GM23338 (cell line): ENCODE measurements around the gene OTOGL. TPM values are rescaled to one million over a fixed set of nuclear protein-coding genes. Genes with fewer than 3 reads are reported as not detected.

Experiments used
- ATAC-seq: fragments of 200-7000 bp; cut with Tn5 transposase; 3 replicates; pipeline ENCODE4 v1.9.1; 2020
- DNase-seq: peaks from one replicate; pipeline ENCODE4 v3.0.0-alpha.2; 2015; ENCODE audit warnings: low spot score
- H2AFZ ChIP-seq: fragments of 200-600 bp; sonication (generic); 2 replicates; pipeline ENCODE4 v1.8.0; 2016; ENCODE audit warnings: antibody characterized with exemption, mild to moderate bottlenecking, moderate library complexity
- H3F3A ChIP-seq: fragments of 200-600 bp; sonication (generic); replicated peaks from 2 replicates; pipeline ENCODE4 v1.8.0; 2017; ENCODE audit warnings: antibody characterized with exemption, mixed run types, low read depth
- H3K27ac ChIP-seq: fragments of 200-600 bp; sonication (generic); 2 replicates; pipeline ENCODE4 v1.6.1; 2016; ENCODE audit warnings: low read depth
- H3K27me3 ChIP-seq: fragments of 200-600 bp; sonication (generic); 2 replicates; pipeline ENCODE4 v1.8.0; 2016; ENCODE audit warnings: mild to moderate bottlenecking, mixed run types, moderate library complexity; ENCODE audit not compliant: insufficient read depth
- H3K36me3 ChIP-seq: fragments of 200-600 bp; sonication (generic); 2 replicates; pipeline ENCODE4 v1.8.0; 2016; ENCODE audit warnings: mild to moderate bottlenecking; ENCODE audit not compliant: insufficient read depth
- H3K4me1 ChIP-seq: fragments of 200-600 bp; sonication (generic); 2 replicates; pipeline ENCODE4 v1.8.0; 2016; ENCODE audit warnings: mild to moderate bottlenecking, moderate library complexity; ENCODE audit not compliant: insufficient read depth
- H3K4me2 ChIP-seq: fragments of 200-600 bp; sonication (generic); 2 replicates; pipeline ENCODE4 v1.7.1; 2017; ENCODE audit warnings: mixed run types
- H3K4me3 ChIP-seq: fragments of 200-600 bp; sonication (generic); 2 replicates; pipeline ENCODE4 v1.6.1; 2016; ENCODE audit warnings: mixed run types
- H3K79me2 ChIP-seq: fragments of 200-600 bp; sonication (generic); replicated peaks from 2 replicates; pipeline ENCODE4 v1.8.0; 2017; ENCODE audit warnings: mild to moderate bottlenecking; ENCODE audit not compliant: insufficient read depth
- H3K9me2 ChIP-seq: fragments of 200-600 bp; sonication (generic); 2 replicates; pipeline ENCODE4 v1.8.0; 2017; ENCODE audit not compliant: insufficient read depth
- H4K20me1 ChIP-seq: fragments of 200-600 bp; sonication (generic); replicated peaks from 2 replicates; pipeline ENCODE4 v1.8.0; 2017; ENCODE audit warnings: mild to moderate bottlenecking; ENCODE audit not compliant: insufficient read depth
- H3K27ac Mint-ChIP-seq: 2 replicates; pipeline ENCODE4 v1.8.0; 2020; ENCODE audit warnings: inconsistent platforms, mild to moderate bottlenecking, moderate library complexity, mixed read lengths
- H3K27me3 Mint-ChIP-seq: 3 replicates; pipeline ENCODE4 v1.8.0; 2022; ENCODE audit warnings: low read depth, mild to moderate bottlenecking, moderate library complexity, mixed read lengths, inconsistent platforms; ENCODE audit not compliant: insufficient read depth, poor library complexity
- H3K36me3 Mint-ChIP-seq: 3 replicates; pipeline ENCODE4 v1.8.0; 2021; ENCODE audit warnings: low read depth, mild to moderate bottlenecking, inconsistent platforms, moderate library complexity, mixed read lengths
- H3K4me1 Mint-ChIP-seq: 3 replicates; pipeline ENCODE4 v1.8.0; 2020; ENCODE audit warnings: mild to moderate bottlenecking, inconsistent platforms, mixed read lengths
- H3K4me3 Mint-ChIP-seq: 3 replicates; pipeline ENCODE4 v1.8.0; 2021; ENCODE audit warnings: moderate library complexity, mild to moderate bottlenecking, inconsistent platforms, mixed read lengths
- H3K9me3 Mint-ChIP-seq: 3 replicates; pipeline ENCODE4 v1.8.0; 2020; ENCODE audit warnings: moderate library complexity, mild to moderate bottlenecking, inconsistent platforms, mixed read lengths
- EZH2 ChIP-seq: fragments of 200-600 bp; sonication (generic); IDR thresholded peaks from one replicate; pipeline ENCODE4 v1.8.0; 2017; ENCODE audit warnings: antibody characterized with exemption, mild to moderate bottlenecking, low read depth; ENCODE audit not compliant: unreplicated experiment
- EZH2phosphoT487 ChIP-seq: fragments of 200-600 bp; sonication (generic); IDR thresholded peaks from one replicate; pipeline ENCODE4 v1.8.1; 2018; ENCODE audit warnings: antibody characterized with exemption; ENCODE audit not compliant: unreplicated experiment
- NANOG ChIP-seq: IDR thresholded peaks from 2 replicates; pipeline ENCODE4 v1.6.1; 2016; ENCODE audit warnings: antibody characterized with exemption, borderline replicate concordance
- STAT1 ChIP-seq: IDR thresholded peaks from one replicate; pipeline ENCODE4 v1.6.1; 2016; ENCODE audit warnings: antibody characterized with exemption; ENCODE audit not compliant: unreplicated experiment
- ZNF331 ChIP-seq: fragments of 250-450 bp; sonication (Bioruptor Pico); IDR thresholded peaks from 2 replicates; pipeline ENCODE4 v1.5.0; 2020; ENCODE audit warnings: low read depth, mild to moderate bottlenecking, moderate library complexity
- polyA plus RNA-seq: library from polyadenylated mRNA; unstranded; fragments of >200 nt; fragmentation: Nextera tagmentation; extraction: Ambion mirVana; gene quantifications from 2 replicates; pipeline ENCODE4 v1.2.1, GENCODE V29; 2016
- total RNA-seq: library from RNA; depleted of rRNA; stranded (reverse); fragments of >200 nt; shearing (Covaris generic); gene quantifications from 2 replicates; pipeline ENCODE4 v1.2.3, GENCODE V29; 2014
- TF ChIP-seq, protein P1 (sequence below): IDR thresholded peaks from one replicate; pipeline ENCODE4 v1.6.1; 2018; ENCODE audit warnings: antibody characterized with exemption; ENCODE audit not compliant: unreplicated experiment
- TF ChIP-seq, protein P2 (sequence below): IDR thresholded peaks from 2 replicates; pipeline ENCODE4 v1.6.1; 2016; ENCODE audit warnings: antibody characterized with exemption
- TF ChIP-seq, protein P3 (sequence below): fragments of 250-450 bp; sonication (Bioruptor Pico); IDR thresholded peaks from 2 replicates; pipeline ENCODE4 v1.5.0; 2020; ENCODE audit warnings: mild to moderate bottlenecking, moderate library complexity

OTOGL gene
- total and polyA plus RNA-seq, 2 experiments from 2014 or later = 0.36 to 0.66 TPM

DNA sequence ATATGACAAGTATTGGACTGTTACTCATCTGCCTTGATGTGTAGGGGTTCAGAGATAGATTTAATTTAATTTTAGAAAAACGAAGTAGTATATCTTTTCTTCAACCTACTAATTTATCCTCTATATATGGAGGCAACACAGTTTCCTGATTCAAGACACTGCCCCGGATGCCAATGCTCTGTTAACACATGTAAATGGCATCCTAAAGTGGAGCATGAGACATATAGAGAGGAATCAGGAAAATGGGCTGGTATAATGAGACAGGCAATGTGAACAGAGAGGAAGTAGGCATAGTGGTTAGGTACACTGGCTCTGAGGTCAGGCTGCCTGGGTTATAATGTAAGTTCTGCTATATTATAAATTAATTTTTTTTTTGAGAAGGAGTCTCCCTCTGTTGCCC, 85.6 kb downstream of the OTOGL start (continued):
- TF ChIP-seq, protein P1, sequence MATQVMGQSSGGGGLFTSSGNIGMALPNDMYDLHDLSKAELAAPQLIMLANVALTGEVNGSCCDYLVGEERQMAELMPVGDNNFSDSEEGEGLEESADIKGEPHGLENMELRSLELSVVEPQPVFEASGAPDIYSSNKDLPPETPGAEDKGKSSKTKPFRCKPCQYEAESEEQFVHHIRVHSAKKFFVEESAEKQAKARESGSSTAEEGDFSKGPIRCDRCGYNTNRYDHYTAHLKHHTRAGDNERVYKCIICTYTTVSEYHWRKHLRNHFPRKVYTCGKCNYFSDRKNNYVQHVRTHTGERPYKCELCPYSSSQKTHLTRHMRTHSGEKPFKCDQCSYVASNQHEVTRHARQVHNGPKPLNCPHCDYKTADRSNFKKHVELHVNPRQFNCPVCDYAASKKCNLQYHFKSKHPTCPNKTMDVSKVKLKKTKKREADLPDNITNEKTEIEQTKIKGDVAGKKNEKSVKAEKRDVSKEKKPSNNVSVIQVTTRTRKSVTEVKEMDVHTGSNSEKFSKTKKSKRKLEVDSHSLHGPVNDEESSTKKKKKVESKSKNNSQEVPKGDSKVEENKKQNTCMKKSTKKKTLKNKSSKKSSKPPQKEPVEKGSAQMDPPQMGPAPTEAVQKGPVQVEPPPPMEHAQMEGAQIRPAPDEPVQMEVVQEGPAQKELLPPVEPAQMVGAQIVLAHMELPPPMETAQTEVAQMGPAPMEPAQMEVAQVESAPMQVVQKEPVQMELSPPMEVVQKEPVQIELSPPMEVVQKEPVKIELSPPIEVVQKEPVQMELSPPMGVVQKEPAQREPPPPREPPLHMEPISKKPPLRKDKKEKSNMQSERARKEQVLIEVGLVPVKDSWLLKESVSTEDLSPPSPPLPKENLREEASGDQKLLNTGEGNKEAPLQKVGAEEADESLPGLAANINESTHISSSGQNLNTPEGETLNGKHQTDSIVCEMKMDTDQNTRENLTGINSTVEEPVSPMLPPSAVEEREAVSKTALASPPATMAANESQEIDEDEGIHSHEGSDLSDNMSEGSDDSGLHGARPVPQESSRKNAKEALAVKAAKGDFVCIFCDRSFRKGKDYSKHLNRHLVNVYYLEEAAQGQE = no peak

DNA sequence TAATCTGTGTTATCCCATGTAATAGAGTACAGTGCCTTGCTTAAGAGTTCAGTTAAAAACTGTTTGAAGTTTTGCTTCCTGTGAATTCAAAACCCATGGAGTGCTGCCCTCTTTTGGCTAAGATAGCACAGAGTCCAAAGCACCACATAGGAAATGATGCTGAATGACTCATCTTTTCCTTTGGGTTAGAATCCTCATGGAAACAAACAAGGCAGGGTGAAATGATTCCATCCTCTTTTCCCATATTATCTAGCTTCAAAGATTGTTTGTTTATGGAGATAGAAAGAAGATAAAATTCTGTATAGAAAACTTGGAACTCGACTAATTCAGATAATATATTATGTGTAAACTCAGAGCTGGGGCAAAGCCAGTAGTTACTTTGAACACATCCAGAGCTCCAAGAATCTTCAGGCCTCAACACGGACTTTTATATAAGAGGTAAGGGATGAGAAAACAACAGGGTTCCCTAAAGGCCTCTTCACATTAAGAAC, 87.4 kb downstream of the OTOGL start:
- Histone ChIP-seq H3K27ac (peak overlapping the region; percentile 45; the same call in 1 of the 2 replicates), H3K79me2 (no peaks in the 10 kb centered on the region), H3K4me3 (no peak overlapping the region), H4K20me1 (no peaks in the 10 kb centered on the region), H3K36me3 (no peaks in the 10 kb centered on the region), H3F3A (no peaks in the 10 kb centered on the region), H2AFZ (no peak overlapping the region), H3K27me3 (no peaks in the 10 kb centered on the region), H3K9me2 (0 out of 2 replicates have a peak, but pooled peaks cover 3% of the 10 kb centered on the region), H3K4me2 (no peak overlapping the region), H3K4me1 (no peaks in the 10 kb centered on the region)
- Mint-ChIP-seq H3K36me3 (no peaks in the 10 kb centered on the region), H3K27ac (no peak overlapping the region), H3K9me3 (no peaks in the 10 kb centered on the region), H3K4me1 (peaks cover 10% of the 10 kb centered on the region), H3K27me3 (no peaks in the 10 kb centered on the region), H3K4me3 (no peak overlapping the region)
- ATAC-seq = peak; percentile 92
- DNase-seq = peak; percentile 92
- TF ChIP-seq, protein P2, sequence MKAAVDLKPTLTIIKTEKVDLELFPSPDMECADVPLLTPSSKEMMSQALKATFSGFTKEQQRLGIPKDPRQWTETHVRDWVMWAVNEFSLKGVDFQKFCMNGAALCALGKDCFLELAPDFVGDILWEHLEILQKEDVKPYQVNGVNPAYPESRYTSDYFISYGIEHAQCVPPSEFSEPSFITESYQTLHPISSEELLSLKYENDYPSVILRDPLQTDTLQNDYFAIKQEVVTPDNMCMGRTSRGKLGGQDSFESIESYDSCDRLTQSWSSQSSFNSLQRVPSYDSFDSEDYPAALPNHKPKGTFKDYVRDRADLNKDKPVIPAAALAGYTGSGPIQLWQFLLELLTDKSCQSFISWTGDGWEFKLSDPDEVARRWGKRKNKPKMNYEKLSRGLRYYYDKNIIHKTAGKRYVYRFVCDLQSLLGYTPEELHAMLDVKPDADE = no peak
- no peak for TF ChIP-seq EZH2phosphoT487
- no peak for TF ChIP-seq ZNF331 (CRISPR knock-in tag)
- TF ChIP-seq, protein P1 = no peak
- TF ChIP-seq, protein P3, sequence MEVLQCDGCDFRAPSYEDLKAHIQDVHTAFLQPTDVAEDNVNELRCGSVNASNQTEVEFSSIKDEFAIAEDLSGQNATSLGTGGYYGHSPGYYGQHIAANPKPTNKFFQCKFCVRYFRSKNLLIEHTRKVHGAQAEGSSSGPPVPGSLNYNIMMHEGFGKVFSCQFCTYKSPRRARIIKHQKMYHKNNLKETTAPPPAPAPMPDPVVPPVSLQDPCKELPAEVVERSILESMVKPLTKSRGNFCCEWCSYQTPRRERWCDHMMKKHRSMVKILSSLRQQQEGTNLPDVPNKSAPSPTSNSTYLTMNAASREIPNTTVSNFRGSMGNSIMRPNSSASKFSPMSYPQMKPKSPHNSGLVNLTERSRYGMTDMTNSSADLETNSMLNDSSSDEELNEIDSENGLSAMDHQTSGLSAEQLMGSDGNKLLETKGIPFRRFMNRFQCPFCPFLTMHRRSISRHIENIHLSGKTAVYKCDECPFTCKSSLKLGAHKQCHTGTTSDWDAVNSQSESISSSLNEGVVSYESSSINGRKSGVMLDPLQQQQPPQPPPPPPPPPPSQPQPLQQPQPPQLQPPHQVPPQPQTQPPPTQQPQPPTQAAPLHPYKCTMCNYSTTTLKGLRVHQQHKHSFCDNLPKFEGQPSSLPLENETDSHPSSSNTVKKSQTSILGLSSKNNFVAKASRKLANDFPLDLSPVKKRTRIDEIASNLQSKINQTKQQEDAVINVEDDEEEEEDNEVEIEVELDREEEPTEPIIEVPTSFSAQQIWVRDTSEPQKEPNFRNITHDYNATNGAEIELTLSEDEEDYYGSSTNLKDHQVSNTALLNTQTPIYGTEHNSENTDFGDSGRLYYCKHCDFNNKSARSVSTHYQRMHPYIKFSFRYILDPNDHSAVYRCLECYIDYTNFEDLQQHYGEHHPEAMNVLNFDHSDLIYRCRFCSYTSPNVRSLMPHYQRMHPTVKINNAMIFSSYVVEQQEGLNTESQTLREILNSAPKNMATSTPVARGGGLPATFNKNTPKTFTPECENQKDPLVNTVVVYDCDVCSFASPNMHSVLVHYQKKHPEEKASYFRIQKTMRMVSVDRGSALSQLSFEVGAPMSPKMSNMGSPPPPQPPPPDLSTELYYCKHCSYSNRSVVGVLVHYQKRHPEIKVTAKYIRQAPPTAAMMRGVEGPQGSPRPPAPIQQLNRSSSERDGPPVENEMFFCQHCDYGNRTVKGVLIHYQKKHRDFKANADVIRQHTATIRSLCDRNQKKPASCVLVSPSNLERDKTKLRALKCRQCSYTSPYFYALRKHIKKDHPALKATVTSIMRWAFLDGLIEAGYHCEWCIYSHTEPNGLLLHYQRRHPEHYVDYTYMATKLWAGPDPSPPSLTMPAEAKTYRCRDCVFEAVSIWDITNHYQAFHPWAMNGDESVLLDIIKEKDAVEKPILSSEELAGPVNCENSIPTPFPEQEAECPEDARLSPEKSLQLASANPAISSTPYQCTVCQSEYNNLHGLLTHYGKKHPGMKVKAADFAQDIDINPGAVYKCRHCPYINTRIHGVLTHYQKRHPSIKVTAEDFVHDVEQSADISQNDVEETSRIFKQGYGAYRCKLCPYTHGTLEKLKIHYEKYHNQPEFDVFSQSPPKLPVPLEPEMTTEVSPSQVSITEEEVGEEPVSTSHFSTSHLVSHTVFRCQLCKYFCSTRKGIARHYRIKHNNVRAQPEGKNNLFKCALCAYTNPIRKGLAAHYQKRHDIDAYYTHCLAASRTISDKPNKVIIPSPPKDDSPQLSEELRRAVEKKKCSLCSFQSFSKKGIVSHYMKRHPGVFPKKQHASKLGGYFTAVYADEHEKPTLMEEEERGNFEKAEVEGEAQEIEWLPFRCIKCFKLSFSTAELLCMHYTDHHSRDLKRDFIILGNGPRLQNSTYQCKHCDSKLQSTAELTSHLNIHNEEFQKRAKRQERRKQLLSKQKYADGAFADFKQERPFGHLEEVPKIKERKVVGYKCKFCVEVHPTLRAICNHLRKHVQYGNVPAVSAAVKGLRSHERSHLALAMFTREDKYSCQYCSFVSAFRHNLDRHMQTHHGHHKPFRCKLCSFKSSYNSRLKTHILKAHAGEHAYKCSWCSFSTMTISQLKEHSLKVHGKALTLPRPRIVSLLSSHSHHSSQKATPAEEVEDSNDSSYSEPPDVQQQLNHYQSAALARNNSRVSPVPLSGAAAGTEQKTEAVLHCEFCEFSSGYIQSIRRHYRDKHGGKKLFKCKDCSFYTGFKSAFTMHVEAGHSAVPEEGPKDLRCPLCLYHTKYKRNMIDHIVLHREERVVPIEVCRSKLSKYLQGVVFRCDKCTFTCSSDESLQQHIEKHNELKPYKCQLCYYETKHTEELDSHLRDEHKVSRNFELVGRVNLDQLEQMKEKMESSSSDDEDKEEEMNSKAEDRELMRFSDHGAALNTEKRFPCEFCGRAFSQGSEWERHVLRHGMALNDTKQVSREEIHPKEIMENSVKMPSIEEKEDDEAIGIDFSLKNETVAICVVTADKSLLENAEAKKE (CRISPR knock-in tag) = no peak
- no peak for TF ChIP-seq EZH2
- TF ChIP-seq NANOG = no peak
- no peak for TF ChIP-seq STAT1
